Activated CD4-positive, alpha-beta T cell treated with anti-CD3 and anti-CD28 coated beads for 4 hours (primary cell): ENCODE results near the gene ST3GAL5.
"Not testable (repeated sequence)": the region's sequence is repeated elsewhere in the genome, so short reads cannot be mapped to it uniquely, and the experiment has no call there.

Experiments used
- DNase-seq, 2 donors: peaks; one replicate each; pipeline ENCODE4 v3.0.0-alpha.2; 2020

Gene ST3GAL5

DNA sequence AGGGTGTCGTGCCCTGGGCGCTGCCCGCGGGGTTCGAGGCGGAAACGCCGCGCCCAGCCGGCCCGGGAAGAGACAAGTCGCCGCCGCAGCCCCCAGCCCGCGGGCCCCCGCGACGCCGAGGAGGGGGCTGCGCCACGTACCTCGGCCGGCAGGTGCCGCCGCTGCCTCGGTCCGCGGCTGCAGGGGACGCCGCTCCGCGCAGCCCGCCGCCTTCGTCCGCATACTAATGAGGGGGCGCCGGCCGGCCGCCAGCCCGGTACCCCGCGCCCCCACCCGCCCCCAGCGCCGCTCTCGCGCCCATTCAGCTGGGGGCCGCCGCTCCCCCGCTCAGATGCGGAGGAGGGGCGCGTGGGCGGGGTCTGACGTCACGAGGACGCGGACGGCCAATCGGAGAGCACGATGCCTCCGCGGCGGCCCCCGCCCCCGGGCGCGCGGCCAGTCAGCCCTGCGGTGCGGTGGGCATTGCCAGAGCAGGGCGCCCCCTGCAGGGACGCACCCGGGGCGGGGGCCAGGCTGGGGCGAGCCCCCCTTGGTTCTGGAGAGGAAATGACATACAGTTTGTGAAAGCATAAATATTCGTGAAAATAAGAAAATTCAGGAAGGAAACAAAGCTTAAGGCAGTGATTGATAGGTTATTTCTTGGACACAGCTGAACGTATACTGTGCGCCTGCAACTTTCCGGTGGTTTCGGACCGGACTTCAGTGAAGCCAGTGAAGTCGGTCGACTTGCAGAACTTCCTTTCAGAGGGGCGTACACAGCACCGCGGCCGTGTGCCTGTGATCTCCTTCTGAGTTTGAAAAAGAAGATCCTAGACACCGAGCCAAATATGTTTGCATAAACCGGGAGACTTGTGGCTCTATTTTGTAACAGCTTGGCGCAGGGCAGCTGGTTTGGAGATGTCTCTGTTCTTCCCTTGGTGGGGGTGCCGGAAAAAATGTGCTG is at the start of gene ST3GAL5:
Gene ST3GAL5, minus strand, starts transcription at position 307 of the 943 bp plus-strand sequence. Its CDS starts 85 bp downstream, at position 222.
- DNase-seq, result peak; percentile 95 to 97

- no peak for DNase-seq
These were observed 49.7 kb upstream of the ST3GAL5 start for GRCh38 chr2:85938456-85938855.

GRCh38 chr2:85937069-85937439 is 48.3 kb upstream of the ST3GAL5 start:
- no peak for DNase-seq

- no peak for DNase-seq
These were observed 47.8 kb upstream of the ST3GAL5 start for GRCh38 chr2:85936421-85937068.

GRCh38 chr2:85935746-85936208 is 47.0 kb upstream of the ST3GAL5 start:
- DNase-seq, result no peak

DNA sequence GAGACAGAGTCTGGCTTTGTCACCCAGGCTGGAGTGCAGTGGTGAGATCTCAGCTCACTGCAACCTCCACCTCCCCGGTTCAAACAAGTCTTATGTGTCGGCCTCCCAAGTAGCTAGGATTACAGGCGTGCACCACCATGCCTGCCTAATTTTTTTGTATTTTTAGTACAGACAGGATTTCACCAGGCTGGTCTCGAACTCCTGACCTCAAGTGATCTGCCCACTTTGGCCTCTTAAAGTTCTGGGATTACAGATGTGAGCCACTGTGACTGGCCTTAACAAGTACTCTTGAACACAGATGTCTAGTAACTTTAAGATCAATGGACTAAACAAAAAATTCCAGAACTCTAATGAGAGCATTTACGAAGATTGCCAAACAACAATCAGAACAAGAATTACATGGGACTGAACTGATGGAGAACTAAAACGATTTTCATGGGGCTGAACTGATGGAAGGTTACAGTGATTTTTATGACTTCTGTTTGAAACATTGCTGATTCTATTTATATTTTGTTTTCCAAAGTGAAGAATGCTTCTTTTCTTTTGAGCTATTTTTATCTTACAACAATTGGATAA is 46.5 kb upstream of the ST3GAL5 start:
- no peak for DNase-seq

GRCh38 chr2:85933753-85934594 is 45.2 kb upstream of the ST3GAL5 start:
- DNase-seq, result no peak

DNA sequence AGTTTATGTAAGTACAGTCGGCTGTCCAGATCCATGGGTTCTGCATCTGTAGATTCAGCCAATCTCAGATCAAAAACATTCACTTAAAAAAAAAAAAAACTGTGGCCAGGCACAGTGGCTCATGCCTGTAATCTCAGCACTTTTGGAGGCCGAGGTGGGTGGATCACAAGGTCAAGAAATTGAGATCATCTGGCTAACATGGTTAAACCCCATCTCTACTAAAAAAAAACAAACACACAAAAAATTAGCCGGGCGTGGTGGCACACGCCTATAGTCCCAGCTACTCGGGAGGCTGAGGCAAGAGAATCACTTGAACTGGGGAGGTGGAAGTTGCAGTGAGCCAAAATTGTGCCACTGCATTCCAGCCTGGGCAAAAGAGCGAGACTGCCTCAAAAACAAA is 42.4 kb upstream of the ST3GAL5 start:
- not testable (repeated sequence) for DNase-seq

DNA sequence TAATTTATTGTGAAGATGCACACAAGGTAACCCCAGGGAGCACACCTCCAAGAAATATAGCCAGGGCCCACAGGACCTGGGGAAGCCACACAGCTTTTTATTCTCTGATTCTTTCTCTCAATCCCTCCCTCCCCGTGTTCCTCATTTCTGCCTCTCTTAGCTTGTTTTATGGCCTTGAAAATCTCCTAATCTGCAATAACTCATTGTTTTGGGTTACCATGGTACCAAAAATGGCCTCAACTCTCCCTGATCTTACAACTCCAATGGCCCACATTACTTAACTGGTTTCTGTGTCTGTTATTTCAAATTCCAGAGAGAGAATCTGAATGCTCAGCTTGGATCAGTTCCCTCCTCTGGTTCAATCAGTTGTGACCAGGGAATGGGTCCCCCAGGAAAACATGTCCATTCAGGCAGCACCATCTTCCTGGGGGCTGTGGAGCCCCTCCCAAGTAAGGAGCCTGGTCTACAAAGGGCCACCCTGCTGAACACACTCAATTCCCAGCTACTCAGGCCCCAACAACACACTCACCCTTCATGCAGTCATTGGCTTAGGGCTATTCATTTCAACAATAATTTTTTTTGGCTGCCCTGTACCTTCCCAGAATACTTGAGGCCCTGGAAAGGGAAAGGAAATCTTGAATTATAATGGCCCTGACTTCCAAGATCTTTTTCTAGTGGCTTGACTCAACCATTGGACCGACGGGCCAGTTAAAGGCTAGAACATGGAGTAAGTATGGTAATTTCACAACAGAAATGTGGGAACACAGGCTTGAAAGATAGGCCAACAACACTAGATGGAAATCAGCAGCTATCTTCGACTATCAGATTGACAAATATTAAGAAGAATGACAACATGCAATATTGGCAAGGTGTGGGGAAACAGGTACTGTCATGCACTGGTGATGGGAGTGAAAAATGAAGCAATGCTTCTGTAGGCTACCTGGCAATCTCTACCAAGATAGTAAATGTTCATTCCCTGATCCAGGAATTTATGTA is 41.6 kb upstream of the ST3GAL5 start:
- no peak for DNase-seq

- DNase-seq, result no peak
These were observed 40.6 kb upstream of the ST3GAL5 start for GRCh38 chr2:85929096-85930050.

DNA sequence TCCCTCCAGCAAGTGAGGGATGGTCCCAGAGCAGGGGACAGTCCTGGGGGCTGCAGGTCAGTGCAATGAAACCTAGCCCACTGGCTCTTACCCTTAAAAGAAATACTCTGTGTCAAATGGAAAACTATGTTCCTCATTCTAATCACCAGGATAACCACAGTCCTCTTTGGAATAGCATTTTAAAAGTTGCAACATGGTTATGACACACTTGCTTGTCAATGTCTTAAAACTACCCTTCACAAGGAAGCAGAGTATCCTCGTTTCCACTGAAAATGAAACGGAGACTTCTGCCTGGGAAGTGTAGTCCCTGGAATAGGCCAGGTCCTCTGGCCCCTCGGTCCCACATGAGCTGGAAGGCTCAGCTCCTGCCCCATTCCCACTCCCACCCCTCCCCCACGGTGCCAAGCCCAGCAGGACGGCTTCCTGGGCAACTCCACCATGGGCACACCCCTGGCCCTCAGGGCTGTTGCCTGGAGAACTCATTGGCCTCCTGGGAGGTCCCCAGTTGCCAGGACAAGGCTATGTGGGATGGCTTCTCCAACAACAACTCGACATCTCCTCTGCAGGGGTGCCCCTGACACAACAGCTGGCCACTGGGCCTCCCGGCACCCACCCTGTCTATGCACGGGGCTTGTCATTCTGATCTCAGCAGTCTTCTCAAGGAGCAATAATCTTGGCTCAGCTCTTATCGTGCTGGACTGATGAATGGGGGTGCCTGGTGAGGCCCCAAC is 38.3 kb upstream of the ST3GAL5 start:
- DNase-seq, result no peak

GRCh38 chr2:85926526-85926925 is 37.7 kb upstream of the ST3GAL5 start:
- no peak for DNase-seq

DNA sequence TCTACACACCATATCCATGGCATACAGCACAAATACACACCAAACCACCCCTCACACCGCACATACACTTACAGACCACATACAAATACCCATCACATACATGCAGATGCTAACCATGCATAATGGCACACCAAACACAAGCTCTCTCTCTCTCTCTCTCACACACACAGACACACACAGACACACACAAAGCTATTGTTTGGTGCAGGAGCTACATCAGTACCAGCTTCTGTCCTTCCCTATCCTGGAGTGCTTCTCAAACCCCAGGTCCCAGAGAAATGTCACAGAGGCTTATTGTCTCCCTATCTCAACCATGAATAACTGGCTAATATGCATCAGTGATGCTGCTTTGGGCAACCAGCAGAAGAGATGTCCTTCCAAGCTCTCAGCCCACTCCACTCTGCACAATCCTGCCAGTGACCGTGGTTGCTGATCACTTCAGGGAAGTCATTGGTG is 36.5 kb upstream of the ST3GAL5 start:
- DNase-seq, result no peak

GRCh38 chr2:85924522-85924921 is 35.7 kb upstream of the ST3GAL5 start:
- DNase-seq, result no peak

DNA sequence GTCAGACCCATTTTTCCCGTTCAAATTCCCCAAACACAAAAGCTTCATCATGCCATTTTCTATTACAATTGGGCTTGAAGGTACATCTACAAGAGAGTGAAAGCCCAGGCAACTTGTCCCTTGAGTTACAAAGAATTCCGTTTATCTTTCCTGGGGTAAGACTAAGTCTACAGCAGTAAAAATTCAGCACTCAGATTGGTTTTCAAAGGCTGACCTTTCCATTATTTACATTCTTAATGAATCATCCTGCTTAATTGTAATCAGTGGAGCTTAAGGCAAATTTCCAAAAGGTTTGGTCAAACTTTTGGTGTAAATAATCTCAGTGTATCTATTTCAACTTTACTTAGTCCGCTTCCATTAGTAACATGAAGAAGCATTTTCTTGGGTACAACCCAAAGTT is 33.4 kb upstream of the ST3GAL5 start:
- no peak for DNase-seq

DNA sequence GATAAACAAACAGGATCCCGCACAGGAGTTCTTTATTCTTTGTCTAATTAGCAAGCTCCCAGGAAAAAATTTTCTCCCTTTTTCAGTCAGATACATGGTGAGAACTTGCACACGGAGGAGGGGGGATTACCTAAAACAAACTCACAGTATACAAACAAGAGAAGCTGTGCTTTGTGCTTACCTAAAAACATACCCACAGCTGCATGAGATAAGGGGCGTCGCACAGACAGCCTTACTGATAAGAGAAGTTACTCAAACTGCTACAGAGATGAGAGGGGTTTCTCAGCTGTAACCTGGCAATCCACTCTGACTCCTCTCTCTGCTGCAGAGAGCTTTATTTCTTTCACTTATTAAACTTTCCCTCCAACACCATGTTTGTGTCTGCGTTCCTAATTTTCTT is 32.9 kb upstream of the ST3GAL5 start:
- DNase-seq, result no peak

GRCh38 chr2:85920810-85921545 is 32.2 kb upstream of the ST3GAL5 start:
- DNase-seq, result no peak
